Loucy (cell line): ENCODE results near the gene SMYD5.
A peak's percentile ranks its signal among the peaks of the same experiment; 100 is the strongest.

Experiments
- H2AFZ ChIP-seq: fragments of 200-600 bp; sonication (generic); 2 replicates; pipeline ENCODE4 v1.6.0; 2016; ENCODE audit warnings: antibody characterized with exemption, mild to moderate bottlenecking, low read length, moderate library complexity
- H3F3A ChIP-seq: fragments of 200-600 bp; 2 replicates; pipeline ENCODE4 v1.6.0; 2016; ENCODE audit warnings: antibody characterized with exemption, low read depth, mild to moderate bottlenecking
- H3K27me3 ChIP-seq: fragments of 200-600 bp; sonication (generic); 2 replicates; pipeline ENCODE4 v1.6.1; 2014; ENCODE audit warnings: low read length, mild to moderate bottlenecking; ENCODE audit not compliant: insufficient read depth, poor library complexity, severe bottlenecking
- H3K36me3 ChIP-seq: fragments of 200-600 bp; sonication (generic); 2 replicates; pipeline ENCODE4 v1.6.1; 2016; ENCODE audit warnings: low read length; ENCODE audit not compliant: insufficient read depth
- H3K4me1 ChIP-seq: fragments of 200-600 bp; sonication (generic); 2 replicates; pipeline ENCODE4 v1.5.1; 2014; ENCODE audit warnings: low read length, mild to moderate bottlenecking; ENCODE audit not compliant: insufficient read depth, poor library complexity, severe bottlenecking
- H3K4me2 ChIP-seq: fragments of 200-600 bp; sonication (generic); 2 replicates; pipeline ENCODE4 v1.6.0; 2014; ENCODE audit warnings: antibody characterized with exemption, low read length, low read depth, mild to moderate bottlenecking; ENCODE audit not compliant: poor library complexity, severe bottlenecking
- H3K4me3 ChIP-seq: fragments of 200-600 bp; sonication (generic); 2 replicates; pipeline ENCODE4 v1.5.1; 2014; ENCODE audit warnings: low read length, mild to moderate bottlenecking, mixed read lengths; ENCODE audit not compliant: poor library complexity, severe bottlenecking
- H3K79me2 ChIP-seq: fragments of 200-600 bp; sonication (generic); 2 replicates; pipeline ENCODE4 v1.6.1; 2014; ENCODE audit warnings: low read length; ENCODE audit not compliant: insufficient read depth
- H3K9ac ChIP-seq: fragments of 200-600 bp; sonication (generic); 2 replicates; pipeline ENCODE4 v1.6.0; 2014; ENCODE audit warnings: mild to moderate bottlenecking, low read depth, low read length, moderate library complexity; ENCODE audit not compliant: poor library complexity, severe bottlenecking
- H3K9me2 ChIP-seq: fragments of 200-600 bp; sonication (generic); replicated peaks from 2 replicates; pipeline ENCODE4 v1.6.1; 2016; ENCODE audit warnings: low read depth, low read length, mixed read lengths
- H3K9me3 ChIP-seq: fragments of 200-600 bp; sonication (generic); 2 replicates; pipeline ENCODE4 v1.6.1; 2014; ENCODE audit warnings: mild to moderate bottlenecking, antibody characterized with exemption, low read length, low read depth; ENCODE audit not compliant: insufficient read depth
- H4K20me1 ChIP-seq: fragments of 200-600 bp; sonication (generic); 2 replicates; pipeline ENCODE4 v1.6.0; 2014; ENCODE audit warnings: antibody characterized with exemption, low read length, mild to moderate bottlenecking; ENCODE audit not compliant: insufficient read depth, poor library complexity, severe bottlenecking
- CTCF ChIP-seq: fragments of 200-600 bp; sonication (generic); conservative IDR thresholded peaks from 2 replicates; pipeline ENCODE4 v1.5.1; 2014; ENCODE audit warnings: mild to moderate bottlenecking, antibody characterized with exemption, low read length
- EZH2phosphoT487 ChIP-seq: fragments of 200-600 bp; IDR thresholded peaks from 2 replicates; pipeline ENCODE4 v1.6.1; 2018; ENCODE audit warnings: antibody characterized with exemption, mild to moderate bottlenecking, moderate library complexity, borderline replicate concordance

SMYD5 gene

GRCh38 chr2:73239776-73240175 is 25.7 kb downstream of the SMYD5 start:
- peaks cover 49% of the 10 kb centered on the region; the same call in 1 of the 2 replicates for H3K36me3 ChIP-seq
- H3K4me3 ChIP-seq = peak overlapping the region; percentile 99
- H3K9ac ChIP-seq = peak overlapping the region; percentile 48
- no peak overlapping the region for H2AFZ ChIP-seq
- peaks cover 93% of the 10 kb centered on the region for H4K20me1 ChIP-seq
- TF ChIP-seq CTCF (no peak), EZH2phosphoT487 (no peak)
- no peaks in the 10 kb centered on the region for H3K9me3 ChIP-seq
- peak overlapping the region; percentile 98 for H3K4me2 ChIP-seq
- no peaks in the 10 kb centered on the region for H3K27me3 ChIP-seq
- H3F3A ChIP-seq = no peaks in the 10 kb centered on the region
- H3K9me2 ChIP-seq = no peaks in the 10 kb centered on the region
- H3K79me2 ChIP-seq = peaks cover 98% of the 10 kb centered on the region
- H3K4me1 ChIP-seq = peaks cover 58% of the 10 kb centered on the region

- Histone ChIP-seq H3K4me3 (peak overlapping the region; percentile 32), H3K4me2 (peak overlapping the region; percentile 25), H3K9me2 (no peaks in the 10 kb centered on the region), H3K79me2 (peaks cover 75% of the 10 kb centered on the region), H3K4me1 (peaks cover 31% of the 10 kb centered on the region), H3K9me3 (no peaks in the 10 kb centered on the region), H3K9ac (peak overlapping the region; percentile 29), H2AFZ (no peak overlapping the region), H4K20me1 (peaks cover 77% of the 10 kb centered on the region), H3K36me3 (peaks cover 88% of the 10 kb centered on the region), H3K27me3 (no peaks in the 10 kb centered on the region), H3F3A (no peaks in the 10 kb centered on the region)
- TF ChIP-seq EZH2phosphoT487 (no peak), CTCF (no peak)
These were observed 30.0 kb downstream of the SMYD5 start for GRCh38 chr2:73243884-73244570.

GRCh38 chr2:73244580-73244979 is 30.5 kb downstream of the SMYD5 start:
- TF ChIP-seq CTCF (no peak), EZH2phosphoT487 (no peak)
- Histone ChIP-seq H3K4me1 (peaks cover 26% of the 10 kb centered on the region), H3F3A (no peaks in the 10 kb centered on the region), H3K4me3 (no peak overlapping the region), H3K79me2 (peaks cover 69% of the 10 kb centered on the region), H3K9me2 (no peaks in the 10 kb centered on the region), H3K36me3 (peaks cover 89% of the 10 kb centered on the region), H3K9me3 (no peaks in the 10 kb centered on the region), H3K9ac (peak overlapping the region; percentile 29), H4K20me1 (peaks cover 71% of the 10 kb centered on the region), H3K4me2 (no peak overlapping the region), H2AFZ (no peak overlapping the region), H3K27me3 (no peaks in the 10 kb centered on the region)
